Liver (tissue), 9 donors: Measurements from ENCODE around the gene USP53. TPM values are rescaled to one million over a fixed set of nuclear protein-coding genes. Genes with fewer than 3 reads are reported as not detected.
A peak's percentile ranks its signal among the peaks of the same experiment; 100 is the strongest.

Experiments
- DNase-seq: peaks from one replicate; pipeline ENCODE4 v3.0.0-alpha.2; 2017; ENCODE audit warnings: low spot score
- H3K27ac ChIP-seq, 2 donors: one replicate each; pipeline ENCODE4 v1.7.0; 2013; ENCODE audit warnings: inconsistent platforms in 2 of 2, low read length in 2 of 2, control low read depth in 1 of 2, low read depth in 1 of 2, mild to moderate bottlenecking in 1 of 2
- H3K27me3 ChIP-seq, 4 donors: one replicate each; pipeline versions ENCODE4 v1.6.1 to v1.7.0; 2013; ENCODE audit warnings: low read length in 3 of 4, inconsistent platforms in 1 of 4, mild to moderate bottlenecking in 1 of 4, moderate library complexity in 1 of 4; ENCODE audit not compliant: control insufficient read depth in 4 of 4, insufficient read depth in 4 of 4
- H3K36me3 ChIP-seq, 4 donors: one replicate each; pipeline versions ENCODE4 v1.6.1 to v1.7.0; 2013; ENCODE audit warnings: low read length in 3 of 4, mild to moderate bottlenecking in 3 of 4, low read depth in 1 of 4, moderate library complexity in 1 of 4; ENCODE audit not compliant: control insufficient read depth in 4 of 4, insufficient read depth in 3 of 4
- H3K4me1 ChIP-seq, 4 donors: one replicate each; pipeline versions ENCODE4 v1.6.1 to v1.7.0; 2013; ENCODE audit warnings: low read length in 3 of 4, mild to moderate bottlenecking in 3 of 4, moderate library complexity in 1 of 4; ENCODE audit not compliant: control insufficient read depth in 4 of 4, insufficient read depth in 4 of 4
- H3K4me3 ChIP-seq, 3 donors: one replicate each; pipeline versions ENCODE4 v1.6.1 to v1.7.0; 2013; ENCODE audit warnings: low read length in 3 of 3, control low read depth in 1 of 3, low read depth in 1 of 3, mild to moderate bottlenecking in 1 of 3
- H3K9ac ChIP-seq, 2 donors: one replicate each; pipeline ENCODE4 v1.7.0; 2013; ENCODE audit warnings: low read length in 2 of 2, mild to moderate bottlenecking in 2 of 2, moderate library complexity in 2 of 2, control low read depth in 1 of 2, low read depth in 1 of 2
- H3K9me3 ChIP-seq, 4 donors: one replicate each; pipeline versions ENCODE4 v1.6.1 to v1.7.0; 2013; ENCODE audit warnings: low read length in 3 of 4; ENCODE audit not compliant: control insufficient read depth in 4 of 4
- EGR1 ChIP-seq, 2 donors: IDR thresholded peaks; 2 replicates each; pipeline ENCODE4 v1.6.1; 2016 to 2018; ENCODE audit warnings: antibody characterized with exemption in 2 of 2, low read depth in 2 of 2
- FOXA1 ChIP-seq: IDR thresholded peaks from 2 replicates; pipeline ENCODE4 v1.6.1; 2016; ENCODE audit warnings: antibody characterized with exemption
- FOXA2 ChIP-seq: IDR thresholded peaks from 2 replicates; pipeline ENCODE4 v1.6.1; 2016; ENCODE audit warnings: antibody characterized with exemption
- HNF4A ChIP-seq, 2 donors: conservative IDR thresholded peaks; 2 replicates each; pipeline ENCODE4 v1.6.1; 2016; ENCODE audit warnings: antibody characterized with exemption in 2 of 2, mild to moderate bottlenecking in 2 of 2
- HNF4G ChIP-seq: IDR thresholded peaks from 2 replicates; pipeline ENCODE4 v1.6.1; 2016; ENCODE audit warnings: antibody characterized with exemption
- NR2F2 ChIP-seq: IDR thresholded peaks from 2 replicates; pipeline ENCODE4 v1.6.1; 2016; ENCODE audit warnings: antibody characterized with exemption
- RAD21 ChIP-seq, 2 donors: IDR thresholded peaks; 2 replicates each; pipeline ENCODE4 v1.6.1; 2016; ENCODE audit warnings: antibody characterized with exemption in 2 of 2, mild to moderate bottlenecking in 2 of 2
- RXRA ChIP-seq, 2 donors: IDR thresholded peaks; 2 replicates each; pipeline ENCODE4 v1.6.1; 2017 to 2018; ENCODE audit warnings: antibody characterized with exemption in 2 of 2, mild to moderate bottlenecking in 1 of 2
- SP1 ChIP-seq: IDR thresholded peaks from 2 replicates; pipeline ENCODE4 v1.6.1; 2018; ENCODE audit warnings: antibody characterized with exemption, mild to moderate bottlenecking
- TAF1 ChIP-seq: conservative IDR thresholded peaks from 2 replicates; pipeline ENCODE4 v1.6.1; 2016; ENCODE audit warnings: antibody characterized with exemption, mild to moderate bottlenecking
- YY1 ChIP-seq: IDR thresholded peaks from 2 replicates; pipeline ENCODE4 v1.6.1; 2016; ENCODE audit warnings: antibody characterized with exemption, mild to moderate bottlenecking
- WGBS: extraction: QIAGEN DNeasy Blood & Tissue Kit; methylation state at CpG from one replicate; pipeline ENCODE4 v1.1.7; 2013; 5-methylcytosine and 5-hydroxymethylcytosine counted together
- polyA plus RNA-seq, 2 donors: library from polyadenylated mRNA; stranded (reverse) in 1 of 2; unstranded in 1 of 2; fragments of 200-250 nt in 1 of 2; fragments of >200 nt in 1 of 2; fragmentation: Nextera tagmentation in 1 of 2; extraction: Ambion mirVana in 1 of 2; gene quantifications; one replicate each; pipeline versions ENCODE4 v1.2.1 to v1.2.3, GENCODE V29; 2013 to 2015
- total RNA-seq, 2 donors: library from RNA; depleted of rRNA; stranded (reverse); fragments of >200 nt; gene quantifications; one replicate each; pipeline ENCODE4 v1.2.3, GENCODE V29; 2014
- TF ChIP-seq, protein P1 (sequence below): IDR thresholded peaks from 2 replicates; pipeline ENCODE4 v1.6.1; 2016; ENCODE audit warnings: antibody characterized with exemption
- TF ChIP-seq, protein P2 (sequence below): IDR thresholded peaks from 2 replicates; pipeline ENCODE4 v1.6.1; 2016; ENCODE audit warnings: antibody characterized with exemption
- TF ChIP-seq, protein P3 (sequence below): IDR thresholded peaks from 2 replicates; pipeline ENCODE4 v1.6.1; 2016; ENCODE audit warnings: antibody characterized with exemption
- TF ChIP-seq, protein P4 (sequence below): IDR thresholded peaks from 2 replicates; pipeline ENCODE4 v1.6.1; 2016; ENCODE audit warnings: antibody characterized with exemption, mild to moderate bottlenecking
- TF ChIP-seq, protein P5 (sequence below): fragments of 150-350 bp; IDR thresholded peaks from 2 replicates; pipeline ENCODE4 v1.5.1; 2017; ENCODE audit warnings: improper control_type of control experiment, low read depth, low read length; ENCODE audit not compliant: missing input control
- donor health status: healthy.
- donor health status: healthy.
- donor health status: healthy.
- donor health status: healthy.
- donor health status: healthy.

The USP53 gene
- total and polyA plus RNA-seq, 4 donors, result 4.7 to 20.7 (median 5.9) TPM

DNA sequence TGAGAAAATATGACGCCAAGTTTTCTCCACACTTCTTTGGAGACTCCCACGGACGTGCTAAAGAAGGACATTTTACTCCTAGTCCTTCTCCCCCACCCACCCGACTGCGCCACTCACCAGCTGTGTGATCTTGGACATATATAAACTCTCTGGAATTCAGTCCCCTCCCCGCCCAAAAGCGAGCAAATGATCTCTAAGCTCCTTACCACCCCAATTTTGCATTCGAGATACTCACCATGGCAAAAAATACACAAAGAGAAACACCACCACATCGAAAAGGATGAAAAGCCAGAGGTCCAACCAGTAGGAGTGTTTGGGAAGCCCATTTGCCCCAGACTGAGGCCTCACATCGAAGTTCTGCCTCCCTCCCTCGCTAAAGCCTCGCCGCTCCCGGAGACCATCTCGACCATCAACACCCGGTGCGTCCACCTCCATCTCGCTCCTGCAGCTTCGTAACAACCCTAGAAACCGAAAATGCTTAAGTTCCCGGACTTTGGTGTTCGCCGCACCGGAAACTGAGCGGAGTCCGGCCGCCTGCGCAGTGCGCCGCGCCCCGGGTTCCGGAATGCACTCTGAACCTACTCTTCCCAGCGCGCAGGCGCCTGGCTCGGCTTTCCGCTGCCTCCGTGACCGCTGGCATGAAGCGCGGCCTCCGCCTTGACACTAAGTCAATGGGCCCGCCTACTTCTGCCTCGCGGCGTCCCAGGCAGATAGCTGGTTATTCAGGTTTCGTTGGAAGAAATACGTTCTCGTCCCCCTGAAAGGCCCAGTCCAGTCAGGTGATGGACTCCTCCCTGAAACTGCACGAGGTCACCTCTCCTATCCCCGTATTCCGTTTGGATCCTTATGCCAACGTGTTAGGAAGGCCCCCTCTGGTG is 87.8 kb downstream of the USP53 start (continued):
- TF ChIP-seq FOXA1 (peak; percentile 68), HNF4A (conservative IDR thresholded peaks at IDR 0.05) (peak; percentile 78 to 89), HNF4G (peak; percentile 43), TAF1 (peak; percentile 88), YY1 (peak; percentile 91), RAD21 (IDR thresholded peaks at IDR 0.05) (peak in 1 of 2 donors; percentile 35), EGR1 (IDR thresholded peaks at IDR 0.05; ENCODE audit: low read depth in 2 of 2) (peak in 1 of 2 donors; percentile 64)
- TF ChIP-seq, protein P1, sequence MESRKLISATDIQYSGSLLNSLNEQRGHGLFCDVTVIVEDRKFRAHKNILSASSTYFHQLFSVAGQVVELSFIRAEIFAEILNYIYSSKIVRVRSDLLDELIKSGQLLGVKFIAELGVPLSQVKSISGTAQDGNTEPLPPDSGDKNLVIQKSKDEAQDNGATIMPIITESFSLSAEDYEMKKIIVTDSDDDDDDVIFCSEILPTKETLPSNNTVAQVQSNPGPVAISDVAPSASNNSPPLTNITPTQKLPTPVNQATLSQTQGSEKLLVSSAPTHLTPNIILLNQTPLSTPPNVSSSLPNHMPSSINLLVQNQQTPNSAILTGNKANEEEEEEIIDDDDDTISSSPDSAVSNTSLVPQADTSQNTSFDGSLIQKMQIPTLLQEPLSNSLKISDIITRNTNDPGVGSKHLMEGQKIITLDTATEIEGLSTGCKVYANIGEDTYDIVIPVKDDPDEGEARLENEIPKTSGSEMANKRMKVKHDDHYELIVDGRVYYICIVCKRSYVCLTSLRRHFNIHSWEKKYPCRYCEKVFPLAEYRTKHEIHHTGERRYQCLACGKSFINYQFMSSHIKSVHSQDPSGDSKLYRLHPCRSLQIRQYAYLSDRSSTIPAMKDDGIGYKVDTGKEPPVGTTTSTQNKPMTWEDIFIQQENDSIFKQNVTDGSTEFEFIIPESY, result peak; percentile 76
- TF ChIP-seq, protein P2, sequence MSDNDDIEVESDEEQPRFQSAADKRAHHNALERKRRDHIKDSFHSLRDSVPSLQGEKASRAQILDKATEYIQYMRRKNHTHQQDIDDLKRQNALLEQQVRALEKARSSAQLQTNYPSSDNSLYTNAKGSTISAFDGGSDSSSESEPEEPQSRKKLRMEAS, result peak; percentile 89

DNA sequence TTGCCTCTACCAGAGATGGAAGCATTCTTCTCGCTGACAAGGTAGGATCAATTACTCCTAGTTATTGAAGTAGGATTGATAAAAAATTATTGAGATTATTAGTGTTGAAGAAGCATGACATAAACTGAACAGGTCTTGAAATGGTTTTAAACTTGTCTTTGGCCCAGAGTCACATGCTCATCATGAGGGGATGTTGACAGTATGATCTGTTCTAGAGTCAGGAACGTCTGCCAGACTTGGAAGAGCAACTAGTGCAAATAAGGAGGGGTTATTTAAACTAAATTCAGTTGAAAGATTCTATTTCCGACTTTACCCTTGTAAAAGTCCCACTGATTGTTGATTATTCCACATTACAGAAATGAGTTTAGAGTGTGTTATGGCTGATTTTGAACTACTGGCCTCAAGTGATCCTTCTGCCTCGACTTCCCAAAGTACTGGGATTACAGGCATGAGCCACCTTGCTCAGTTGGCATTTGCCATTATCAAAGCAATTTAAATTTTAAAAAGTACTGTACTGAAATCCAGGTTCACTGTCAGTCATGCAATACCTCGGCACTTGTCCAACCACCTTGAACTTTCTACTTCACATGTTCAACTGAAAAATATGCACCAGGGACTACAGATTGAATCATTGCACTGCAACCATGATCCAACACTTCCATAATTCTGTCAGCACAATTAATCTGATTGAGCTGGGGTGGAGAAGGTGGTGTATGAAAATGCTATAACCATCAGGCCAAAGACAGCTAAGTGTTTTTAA is 89.7 kb downstream of the USP53 start:
- WGBS, result 44% methylated on average over 5 of the region's 5 CpGs
- DNase-seq, result no peak
- Histone ChIP-seq H3K27me3 (no peaks in the 10 kb centered on the region), H3K9me3 (no peaks in the 10 kb centered on the region), H3K4me3 (no peak overlapping the region), H3K27ac (peak overlapping the region; percentile 92 to 99), H3K9ac (peak overlapping the region in 1 of 2 donors; percentile 39), H3K36me3 (peaks cover 0 to under 1% (median 0%) of the 10 kb centered on the region in 4 donors), H3K4me1 (peaks cover 5 to 23% (median 13%) of the 10 kb centered on the region in 4 donors)
- TF ChIP-seq FOXA2, result peak; percentile 51
- peak; percentile 64 for TF ChIP-seq HNF4A (conservative IDR thresholded peaks at IDR 0.05)
- no peak for TF ChIP-seq RAD21 (IDR thresholded peaks at IDR 0.05)
- no peak for TF ChIP-seq TAF1
- TF ChIP-seq, protein P3, sequence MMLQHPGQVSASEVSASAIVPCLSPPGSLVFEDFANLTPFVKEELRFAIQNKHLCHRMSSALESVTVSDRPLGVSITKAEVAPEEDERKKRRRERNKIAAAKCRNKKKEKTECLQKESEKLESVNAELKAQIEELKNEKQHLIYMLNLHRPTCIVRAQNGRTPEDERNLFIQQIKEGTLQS, result no peak
- TF ChIP-seq, protein P4, sequence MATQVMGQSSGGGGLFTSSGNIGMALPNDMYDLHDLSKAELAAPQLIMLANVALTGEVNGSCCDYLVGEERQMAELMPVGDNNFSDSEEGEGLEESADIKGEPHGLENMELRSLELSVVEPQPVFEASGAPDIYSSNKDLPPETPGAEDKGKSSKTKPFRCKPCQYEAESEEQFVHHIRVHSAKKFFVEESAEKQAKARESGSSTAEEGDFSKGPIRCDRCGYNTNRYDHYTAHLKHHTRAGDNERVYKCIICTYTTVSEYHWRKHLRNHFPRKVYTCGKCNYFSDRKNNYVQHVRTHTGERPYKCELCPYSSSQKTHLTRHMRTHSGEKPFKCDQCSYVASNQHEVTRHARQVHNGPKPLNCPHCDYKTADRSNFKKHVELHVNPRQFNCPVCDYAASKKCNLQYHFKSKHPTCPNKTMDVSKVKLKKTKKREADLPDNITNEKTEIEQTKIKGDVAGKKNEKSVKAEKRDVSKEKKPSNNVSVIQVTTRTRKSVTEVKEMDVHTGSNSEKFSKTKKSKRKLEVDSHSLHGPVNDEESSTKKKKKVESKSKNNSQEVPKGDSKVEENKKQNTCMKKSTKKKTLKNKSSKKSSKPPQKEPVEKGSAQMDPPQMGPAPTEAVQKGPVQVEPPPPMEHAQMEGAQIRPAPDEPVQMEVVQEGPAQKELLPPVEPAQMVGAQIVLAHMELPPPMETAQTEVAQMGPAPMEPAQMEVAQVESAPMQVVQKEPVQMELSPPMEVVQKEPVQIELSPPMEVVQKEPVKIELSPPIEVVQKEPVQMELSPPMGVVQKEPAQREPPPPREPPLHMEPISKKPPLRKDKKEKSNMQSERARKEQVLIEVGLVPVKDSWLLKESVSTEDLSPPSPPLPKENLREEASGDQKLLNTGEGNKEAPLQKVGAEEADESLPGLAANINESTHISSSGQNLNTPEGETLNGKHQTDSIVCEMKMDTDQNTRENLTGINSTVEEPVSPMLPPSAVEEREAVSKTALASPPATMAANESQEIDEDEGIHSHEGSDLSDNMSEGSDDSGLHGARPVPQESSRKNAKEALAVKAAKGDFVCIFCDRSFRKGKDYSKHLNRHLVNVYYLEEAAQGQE, result no peak
- peak in 1 of 2 donors; percentile 44 for TF ChIP-seq RXRA (IDR thresholded peaks at IDR 0.05)
- TF ChIP-seq NR2F2, result no peak
- TF ChIP-seq, protein P5, sequence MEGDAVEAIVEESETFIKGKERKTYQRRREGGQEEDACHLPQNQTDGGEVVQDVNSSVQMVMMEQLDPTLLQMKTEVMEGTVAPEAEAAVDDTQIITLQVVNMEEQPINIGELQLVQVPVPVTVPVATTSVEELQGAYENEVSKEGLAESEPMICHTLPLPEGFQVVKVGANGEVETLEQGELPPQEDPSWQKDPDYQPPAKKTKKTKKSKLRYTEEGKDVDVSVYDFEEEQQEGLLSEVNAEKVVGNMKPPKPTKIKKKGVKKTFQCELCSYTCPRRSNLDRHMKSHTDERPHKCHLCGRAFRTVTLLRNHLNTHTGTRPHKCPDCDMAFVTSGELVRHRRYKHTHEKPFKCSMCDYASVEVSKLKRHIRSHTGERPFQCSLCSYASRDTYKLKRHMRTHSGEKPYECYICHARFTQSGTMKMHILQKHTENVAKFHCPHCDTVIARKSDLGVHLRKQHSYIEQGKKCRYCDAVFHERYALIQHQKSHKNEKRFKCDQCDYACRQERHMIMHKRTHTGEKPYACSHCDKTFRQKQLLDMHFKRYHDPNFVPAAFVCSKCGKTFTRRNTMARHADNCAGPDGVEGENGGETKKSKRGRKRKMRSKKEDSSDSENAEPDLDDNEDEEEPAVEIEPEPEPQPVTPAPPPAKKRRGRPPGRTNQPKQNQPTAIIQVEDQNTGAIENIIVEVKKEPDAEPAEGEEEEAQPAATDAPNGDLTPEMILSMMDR, result no peak
- TF ChIP-seq, protein P1, result peak; percentile 14
- TF ChIP-seq FOXA1, result no peak
- peak; percentile 35 for TF ChIP-seq SP1
- TF ChIP-seq, protein P2, result peak; percentile 46
